GM12878 (cell line): ENCODE data around the gene KHDRBS2.

Experiments
- BACH1 ChIP-seq: fragments of 450-650 bp; IDR thresholded peaks from 2 replicates; pipeline ENCODE4 v1.6.1; 2017; ENCODE audit warnings: mild to moderate bottlenecking, borderline replicate concordance
- CHD2 ChIP-seq: IDR thresholded peaks from 2 replicates; pipeline ENCODE4 v1.6.1; 2011; ENCODE audit warnings: low read depth, low read length, improper control_type of control experiment, borderline replicate concordance
- CTCF ChIP-seq, 3 experiments: IDR thresholded peaks in 2 of 3; conservative IDR thresholded peaks in 1 of 3; 2 replicates each; pipeline ENCODE4 v1.5.1; 2011; ENCODE audit warnings: low read depth in 3 of 3, low read length in 3 of 3, mild to moderate bottlenecking in 3 of 3, control low read depth in 2 of 3, moderate library complexity in 2 of 3, inconsistent platforms in 1 of 3, mixed read lengths in 1 of 3; ENCODE audit not compliant: control insufficient read depth in 2 of 3, insufficient read depth in 1 of 3; ENCODE audit errors: extremely low read depth in 1 of 3
- EGR1 ChIP-seq, 2 experiments: IDR thresholded peaks; 1 replicate in 1 of 2; 2 replicates in 1 of 2; pipeline ENCODE4 v1.6.1; 2011 to 2012; ENCODE audit warnings: low read depth in 2 of 2, low read length in 2 of 2, borderline replicate concordance in 1 of 2, mild to moderate bottlenecking in 1 of 2, moderate library complexity in 1 of 2
- EZH2 ChIP-seq: IDR thresholded peaks from 2 replicates; pipeline ENCODE4 v1.6.1; 2012; ENCODE audit warnings: low read depth, mild to moderate bottlenecking, control low read depth, inconsistent platforms, low read length, borderline replicate concordance; ENCODE audit not compliant: control insufficient read depth
- IRF3 ChIP-seq: fragments of 450-650 bp; IDR thresholded peaks from 2 replicates; pipeline ENCODE4 v1.6.1; 2014; ENCODE audit warnings: mild to moderate bottlenecking
- JUNB ChIP-seq: IDR thresholded peaks from 2 replicates; pipeline ENCODE4 v1.6.1; 2016; ENCODE audit warnings: antibody characterized with exemption, mild to moderate bottlenecking
- POLR2A ChIP-seq: IDR thresholded peaks from 2 replicates; pipeline ENCODE4 v1.6.1; 2011; ENCODE audit warnings: low read depth, mild to moderate bottlenecking, low read length
- TAF1 ChIP-seq: IDR thresholded peaks from 2 replicates; pipeline ENCODE4 v1.6.1; 2011; ENCODE audit warnings: mild to moderate bottlenecking, low read depth, low read length, borderline replicate concordance
- YY1 ChIP-seq: IDR thresholded peaks from 2 replicates; pipeline ENCODE4 v1.6.1; 2011; ENCODE audit warnings: low read depth, mild to moderate bottlenecking, low read length
- ZBTB33 ChIP-seq: fragments of 450-650 bp; IDR thresholded peaks from 2 replicates; pipeline ENCODE4 v1.6.1; 2017; ENCODE audit warnings: mild to moderate bottlenecking
- ZNF24 ChIP-seq: fragments of 450-650 bp; IDR thresholded peaks from 2 replicates; pipeline ENCODE4 v1.6.1; 2017; ENCODE audit warnings: antibody characterized with exemption, mild to moderate bottlenecking
- ZNF274 ChIP-seq: IDR thresholded peaks from one replicate; pipeline ENCODE4 v1.8.0; 2011; ENCODE audit not compliant: insufficient read length, insufficient read depth

GRCh38 chr6:61745994-61746393, 540.0 kb downstream of the KHDRBS2 start:
- no peak for TF ChIP-seq POLR2A
- TF ChIP-seq CTCF (IDR thresholded peaks at IDR 0.05 in 2 of 3, conservative IDR thresholded peaks at IDR 0.05 in 1 of 3; ENCODE audit: control insufficient read depth in 2 of 3, extremely low read depth in 1 of 3, insufficient read depth in 1 of 3, low read depth in 3 of 3, low read length in 3 of 3) = no peak
- TF ChIP-seq IRF3 = no peak
- no peak for TF ChIP-seq EGR1 (IDR thresholded peaks at IDR 0.05; ENCODE audit: borderline replicate concordance in 1 of 2, low read depth in 2 of 2, low read length in 2 of 2)
- TF ChIP-seq CHD2 = no peak
- no peak for TF ChIP-seq BACH1
- no peak for TF ChIP-seq EZH2
- no peak for TF ChIP-seq TAF1
- no peak for TF ChIP-seq ZBTB33
- no peak for TF ChIP-seq YY1
- no peak for TF ChIP-seq ZNF24
- no peak for TF ChIP-seq ZNF274
- TF ChIP-seq JUNB = no peak
